HL-60 (cell line): Measurements from ENCODE around the gene RABEPK.

Source experiments
- CTCF ChIP-seq: IDR thresholded peaks from one replicate; pipeline ENCODE4 v1.5.1; 2011; ENCODE audit warnings: low read length, control low read depth, inconsistent platforms; ENCODE audit not compliant: insufficient read depth
- GABPA ChIP-seq: IDR thresholded peaks from 2 replicates; pipeline ENCODE4 v1.6.1; 2012; ENCODE audit warnings: low read depth
- POLR2AphosphoS5 ChIP-seq: IDR thresholded peaks from 2 replicates; pipeline ENCODE4 v1.6.1; 2012; ENCODE audit warnings: low read depth
- REST ChIP-seq: IDR thresholded peaks from 2 replicates; pipeline ENCODE4 v1.6.1; 2012; ENCODE audit warnings: low read depth; ENCODE audit not compliant: insufficient replicate concordance
- SPI1 ChIP-seq: IDR thresholded peaks from 2 replicates; pipeline ENCODE4 v1.6.1; 2012; ENCODE audit warnings: low read depth, mild to moderate bottlenecking, borderline replicate concordance

GRCh38 chr9:125238915-125239446, 38.6 kb downstream of the RABEPK start:
- no peak for TF ChIP-seq CTCF
- TF ChIP-seq REST = no peak
- TF ChIP-seq SPI1 = no peak
- 0 out of 2 replicates have a peak, but pooled peaks have one; percentile 13 for TF ChIP-seq POLR2AphosphoS5
- TF ChIP-seq GABPA = no peak
